T-helper 1 cell treated with Interleukin-12 subunit alpha and Interleukin-12 subunit beta and Interleukin-4 antibody, amounts not matched to agents 30 μg/mL and 1 μg/mL, for 36 hours (primary cell): ENCODE data around the gene METRNL.

Experiments used
- H3K27ac Mint-ChIP-seq: one replicate; pipeline ENCODE4 v1.8.0; 2021; ENCODE audit warnings: mild to moderate bottlenecking, mixed read lengths
- H3K27me3 Mint-ChIP-seq: one replicate; pipeline ENCODE4 v1.8.0; 2021; ENCODE audit warnings: low read depth, mixed read lengths
- H3K36me3 Mint-ChIP-seq: one replicate; pipeline ENCODE4 v1.8.0; 2021; ENCODE audit warnings: low read depth, mixed read lengths
- H3K4me1 Mint-ChIP-seq: one replicate; pipeline ENCODE4 v1.8.0; 2021; ENCODE audit warnings: low read depth, mixed read lengths
- H3K4me3 Mint-ChIP-seq: one replicate; pipeline ENCODE4 v1.8.0; 2021; ENCODE audit warnings: mild to moderate bottlenecking, moderate library complexity, mixed read lengths
- H3K9me3 Mint-ChIP-seq: one replicate; pipeline ENCODE4 v1.8.0; 2021; ENCODE audit warnings: mixed read lengths

The METRNL gene

DNA sequence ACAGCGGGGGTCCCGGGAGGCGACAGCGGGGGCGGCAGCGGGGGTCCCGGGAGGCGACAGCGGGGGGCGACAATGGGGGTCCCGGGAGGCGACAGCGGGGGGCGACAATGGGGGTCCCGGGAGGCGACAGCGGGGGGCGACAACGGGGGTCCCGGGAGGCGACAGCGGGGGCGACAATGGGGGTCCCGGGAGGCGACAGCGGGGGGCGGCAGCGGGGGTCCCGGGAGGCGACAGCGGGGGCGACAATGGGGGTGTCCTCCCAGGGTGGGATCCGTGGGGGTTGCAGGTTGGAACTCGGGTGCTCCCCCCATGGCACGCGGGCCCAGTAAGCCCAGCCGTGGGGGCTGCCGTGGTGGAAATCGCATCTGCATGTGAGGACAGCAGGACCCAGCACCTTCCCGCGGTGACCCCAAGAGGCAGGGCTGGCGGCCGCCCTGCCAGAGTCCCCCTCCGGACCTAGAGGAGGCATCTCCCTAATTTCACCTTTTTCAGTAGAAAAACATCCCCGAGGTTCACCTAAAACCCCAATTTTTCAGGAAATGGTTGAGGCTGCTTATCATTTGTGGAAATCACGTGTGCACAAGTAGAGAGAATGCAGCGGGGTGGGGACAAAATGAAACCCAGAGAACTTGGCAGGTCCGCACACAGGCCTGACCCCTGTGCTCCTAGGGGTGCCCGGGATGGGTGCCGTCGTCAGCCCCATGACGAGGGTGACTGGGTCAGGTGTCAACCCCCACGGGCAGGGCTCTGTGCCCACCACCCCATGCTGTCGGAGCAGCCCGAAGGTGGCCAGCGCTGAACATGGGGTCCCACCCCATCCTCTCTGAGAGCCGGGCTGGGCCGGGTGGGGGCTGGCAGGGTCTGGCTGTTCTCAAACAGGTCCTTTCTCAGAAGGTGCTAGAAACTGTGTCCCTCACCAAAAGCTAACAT is 10.5 kb upstream of the METRNL start:
- peak overlapping the region; percentile 21 for H3K4me3 Mint-ChIP-seq
- H3K27ac Mint-ChIP-seq, result no peak overlapping the region
- no peaks in the 10 kb centered on the region for H3K36me3 Mint-ChIP-seq
- H3K4me1 Mint-ChIP-seq, result peaks cover 25% of the 10 kb centered on the region
- H3K9me3 Mint-ChIP-seq, result no peaks in the 10 kb centered on the region
- H3K27me3 Mint-ChIP-seq, result peaks cover 9% of the 10 kb centered on the region

DNA sequence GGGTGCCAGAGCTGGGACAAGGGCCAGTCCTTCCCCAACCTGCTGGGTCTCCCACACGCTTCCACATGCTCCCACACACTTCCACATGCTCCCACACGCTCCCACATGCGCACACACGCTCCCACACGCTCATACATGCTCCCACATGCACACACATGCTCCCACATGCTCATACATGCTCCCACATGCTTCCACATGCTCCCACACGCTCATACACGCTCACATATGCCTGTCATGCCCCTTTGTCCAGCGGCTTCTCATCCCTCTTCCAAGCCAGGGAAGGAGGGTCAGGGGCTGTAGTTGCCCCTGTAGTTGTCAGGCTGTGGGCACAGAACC is 9.9 kb upstream of the METRNL start:
- Mint-ChIP-seq H3K4me3 (no peak overlapping the region), H3K27ac (peak overlapping the region; percentile 4), H3K9me3 (no peaks in the 10 kb centered on the region), H3K36me3 (no peaks in the 10 kb centered on the region), H3K4me1 (peaks cover 25% of the 10 kb centered on the region), H3K27me3 (peaks cover 9% of the 10 kb centered on the region)

DNA sequence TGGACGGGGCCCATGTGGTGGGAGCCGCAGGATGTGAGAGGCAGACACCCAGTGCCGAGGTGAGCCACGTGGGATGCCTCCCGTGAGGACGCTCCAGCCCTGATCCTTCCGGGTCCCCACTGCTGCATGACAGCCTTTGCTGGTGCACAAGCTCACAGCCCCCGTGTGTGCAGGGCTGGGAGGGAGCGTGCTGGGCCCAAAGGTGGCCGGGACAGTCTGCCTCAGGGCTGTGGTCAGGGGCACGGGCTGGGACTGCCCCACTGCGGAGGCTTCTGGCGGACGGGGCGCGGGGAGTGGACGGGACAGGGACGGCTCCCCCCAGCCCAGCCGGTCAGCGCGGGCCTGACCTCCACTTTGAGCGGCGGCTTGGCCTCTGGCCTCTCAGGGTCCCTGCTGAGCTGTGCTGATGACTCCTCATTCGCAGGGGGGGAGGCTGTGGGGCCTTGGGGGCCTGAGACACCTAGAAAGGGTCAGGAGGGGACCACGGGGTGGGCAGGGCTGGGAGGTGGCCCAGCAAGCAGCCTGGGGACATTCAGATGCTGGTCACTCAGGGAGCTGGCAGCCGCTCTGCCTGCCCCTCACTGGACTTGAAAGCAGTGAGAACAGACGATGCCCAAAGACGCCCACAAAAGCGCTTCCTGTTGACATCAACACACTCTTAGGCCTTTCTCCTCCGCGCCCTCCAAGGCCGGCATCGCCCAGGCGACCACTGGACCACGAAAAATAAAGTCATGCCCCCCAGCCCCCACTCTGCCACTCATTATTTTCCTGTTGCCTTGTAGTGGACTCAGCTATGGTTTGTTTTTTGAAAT is 9.3 kb upstream of the METRNL start:
- Mint-ChIP-seq H3K36me3 (no peaks in the 10 kb centered on the region), H3K9me3 (no peaks in the 10 kb centered on the region), H3K4me3 (no peak overlapping the region), H3K27ac (no peak overlapping the region), H3K4me1 (peaks cover 25% of the 10 kb centered on the region), H3K27me3 (peaks cover 9% of the 10 kb centered on the region)

- H3K36me3 Mint-ChIP-seq, result no peaks in the 10 kb centered on the region
- H3K4me3 Mint-ChIP-seq, result no peak overlapping the region
- H3K4me1 Mint-ChIP-seq, result peaks cover 25% of the 10 kb centered on the region
- H3K9me3 Mint-ChIP-seq, result no peaks in the 10 kb centered on the region
- no peak overlapping the region for H3K27ac Mint-ChIP-seq
- H3K27me3 Mint-ChIP-seq, result peaks cover 9% of the 10 kb centered on the region
Measured at GRCh38 chr17:83070800-83071341, 8.5 kb upstream of the METRNL start.

GRCh38 chr17:83071365-83071764 is 8.0 kb upstream of the METRNL start:
- Mint-ChIP-seq H3K27ac (no peak overlapping the region), H3K4me1 (peaks cover 25% of the 10 kb centered on the region), H3K27me3 (peaks cover 9% of the 10 kb centered on the region), H3K9me3 (no peaks in the 10 kb centered on the region), H3K36me3 (no peaks in the 10 kb centered on the region), H3K4me3 (no peak overlapping the region)

- H3K4me3 Mint-ChIP-seq, result peak overlapping the region; percentile 39
- H3K9me3 Mint-ChIP-seq, result no peaks in the 10 kb centered on the region
- no peaks in the 10 kb centered on the region for H3K36me3 Mint-ChIP-seq
- peak overlapping the region; percentile 62 for H3K27ac Mint-ChIP-seq
- peaks cover 25% of the 10 kb centered on the region for H3K4me1 Mint-ChIP-seq
- peaks cover 15% of the 10 kb centered on the region for H3K27me3 Mint-ChIP-seq
Measured at GRCh38 chr17:83071966-83072562, 7.3 kb upstream of the METRNL start.

DNA sequence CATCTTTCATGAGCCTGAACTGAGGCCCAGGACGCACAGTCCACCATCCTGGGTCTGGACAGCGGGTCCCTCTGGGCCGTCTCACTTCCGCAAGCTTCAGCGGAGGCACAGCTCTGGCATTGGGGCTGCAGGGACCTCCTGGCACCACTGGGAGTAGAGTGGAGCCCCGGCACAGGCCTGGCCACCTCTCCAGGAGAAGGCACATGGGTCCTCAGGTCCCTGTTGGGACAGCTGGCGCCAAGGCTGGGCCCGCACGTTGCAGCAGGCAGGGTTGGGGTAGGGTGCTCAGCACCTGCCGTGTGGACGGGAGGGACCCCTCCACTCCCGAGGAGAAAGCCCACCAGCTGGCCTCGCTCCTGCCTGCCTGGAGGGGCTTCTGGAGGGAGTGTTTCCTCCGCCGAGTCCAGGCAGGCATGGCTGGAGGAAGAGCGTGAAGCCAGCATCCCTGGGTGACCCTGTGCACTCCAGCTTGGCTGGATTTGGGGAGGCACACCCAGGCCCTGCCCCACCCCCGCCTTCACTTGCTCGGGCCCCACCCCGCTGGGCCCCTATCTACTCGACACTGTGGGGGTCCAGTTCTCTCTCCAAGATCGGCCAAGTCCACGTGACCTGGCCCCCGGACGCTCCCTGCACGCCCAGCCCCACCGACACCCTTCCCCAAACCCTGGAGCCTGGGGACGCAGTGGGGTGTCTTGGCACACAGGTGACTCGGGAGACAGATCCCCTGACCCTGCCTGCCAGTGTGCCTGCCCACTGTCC is 6.6 kb upstream of the METRNL start:
- H3K9me3 Mint-ChIP-seq, result no peaks in the 10 kb centered on the region
- peaks cover 25% of the 10 kb centered on the region for H3K4me1 Mint-ChIP-seq
- H3K4me3 Mint-ChIP-seq, result no peak overlapping the region
- peaks cover 22% of the 10 kb centered on the region for H3K27me3 Mint-ChIP-seq
- H3K27ac Mint-ChIP-seq, result no peak overlapping the region
- H3K36me3 Mint-ChIP-seq, result no peaks in the 10 kb centered on the region

DNA sequence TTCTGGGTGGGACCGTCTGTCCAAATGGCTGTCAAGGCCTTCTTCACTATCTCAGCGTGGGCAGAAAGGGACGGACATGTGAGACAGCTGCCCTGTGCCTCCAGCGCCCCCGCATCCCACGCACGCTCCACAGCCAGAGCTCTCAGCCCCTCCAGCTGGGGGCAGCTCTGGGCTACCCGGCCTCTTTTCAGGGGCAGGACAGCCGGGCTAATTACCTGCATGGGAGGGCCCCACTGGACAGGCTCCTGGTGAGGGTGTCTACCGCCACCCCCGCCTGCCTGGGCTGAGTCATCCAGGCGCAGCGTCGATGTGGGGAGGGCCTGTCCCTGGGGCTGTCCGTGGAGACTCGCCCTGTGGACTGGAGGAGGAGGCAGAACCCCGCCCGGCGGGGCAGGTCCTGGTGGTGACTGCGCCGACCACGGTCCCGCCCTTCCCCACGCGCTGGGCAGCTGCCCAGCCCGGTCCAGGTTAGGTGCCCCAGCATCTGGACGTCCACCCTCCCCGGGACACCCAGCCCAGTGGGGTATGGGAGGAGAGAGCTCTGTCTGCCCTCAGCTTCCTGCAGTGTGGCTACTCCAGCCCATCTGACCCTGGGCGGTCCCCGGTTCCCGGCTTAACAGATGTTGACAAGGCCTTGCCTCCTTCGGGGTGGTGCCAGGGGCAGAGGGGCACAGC is 5.9 kb upstream of the METRNL start:
- no peaks in the 10 kb centered on the region for H3K9me3 Mint-ChIP-seq
- H3K36me3 Mint-ChIP-seq, result no peaks in the 10 kb centered on the region

DNA sequence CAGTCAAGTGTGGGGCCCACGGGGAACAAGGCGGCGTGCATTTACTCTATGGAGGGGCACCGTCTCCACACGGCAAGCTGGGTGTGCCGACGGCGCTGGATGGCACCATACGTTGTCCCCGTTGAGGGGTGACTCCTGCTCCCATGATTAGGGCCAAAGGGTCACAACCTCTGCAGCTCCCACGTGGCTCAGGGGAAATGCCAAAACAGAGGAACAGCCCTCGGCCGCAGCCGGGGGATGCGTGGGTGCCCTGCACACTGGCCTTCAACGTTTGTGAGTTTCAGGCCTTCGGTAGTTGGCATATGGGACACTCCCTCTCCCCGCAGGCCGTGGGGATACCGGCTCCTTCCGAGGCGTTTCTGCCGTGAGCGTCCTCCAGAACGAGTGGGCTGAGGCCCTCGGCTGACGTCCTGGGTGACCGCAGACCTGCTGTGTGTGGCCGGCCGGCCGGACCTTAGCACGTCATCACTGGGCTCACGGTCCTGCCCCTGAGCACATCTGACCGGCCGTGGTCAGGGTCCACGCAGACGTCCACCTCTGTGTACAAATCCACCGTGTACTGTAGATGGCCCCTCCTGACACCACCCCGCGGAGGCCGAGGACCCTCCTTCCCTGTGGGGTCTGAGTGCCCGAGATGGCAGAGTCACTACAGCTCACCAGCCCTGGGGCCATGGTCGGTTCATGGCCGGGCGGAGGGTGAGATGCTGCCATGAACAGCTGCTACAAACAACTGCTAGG is 4.8 kb upstream of the METRNL start:
- peaks cover 18% of the 10 kb centered on the region for H3K4me1 Mint-ChIP-seq
- peaks cover 24% of the 10 kb centered on the region for H3K27me3 Mint-ChIP-seq
- H3K36me3 Mint-ChIP-seq, result no peaks in the 10 kb centered on the region
- H3K9me3 Mint-ChIP-seq, result no peaks in the 10 kb centered on the region
- no peak overlapping the region for H3K27ac Mint-ChIP-seq
- no peak overlapping the region for H3K4me3 Mint-ChIP-seq

More for the DNA sequence above, 5.9 kb upstream of the METRNL start:
- Mint-ChIP-seq H3K27ac (no peak overlapping the region), H3K27me3 (peaks cover 27% of the 10 kb centered on the region), H3K4me3 (no peak overlapping the region), H3K4me1 (peaks cover 25% of the 10 kb centered on the region)

GRCh38 chr17:83075270-83075880 is 4.0 kb upstream of the METRNL start:
- H3K27ac Mint-ChIP-seq, result no peak overlapping the region
- no peaks in the 10 kb centered on the region for H3K36me3 Mint-ChIP-seq
- H3K9me3 Mint-ChIP-seq, result no peaks in the 10 kb centered on the region
- H3K4me1 Mint-ChIP-seq, result peaks cover 15% of the 10 kb centered on the region
- peaks cover 23% of the 10 kb centered on the region for H3K27me3 Mint-ChIP-seq
- H3K4me3 Mint-ChIP-seq, result no peak overlapping the region

DNA sequence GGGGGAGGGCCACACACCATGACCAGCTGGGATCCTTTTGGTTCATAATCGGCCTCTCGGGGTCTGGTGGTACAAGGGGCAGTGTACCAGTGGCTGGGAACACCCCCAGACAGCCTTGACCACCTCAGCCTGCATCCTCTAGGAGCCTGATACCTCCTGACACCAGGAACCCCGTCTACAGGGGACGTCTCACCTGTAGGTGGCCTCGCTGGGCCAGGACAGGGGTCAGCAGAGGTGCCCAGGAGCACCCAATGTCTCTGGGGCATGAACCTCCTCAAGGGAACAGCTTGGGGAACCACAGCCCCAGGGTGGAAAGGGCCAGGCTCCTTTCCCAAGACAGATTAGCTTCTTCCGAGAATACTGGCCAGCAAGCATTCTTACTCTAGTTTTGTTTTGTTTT is 2.5 kb upstream of the METRNL start:
- H3K27me3 Mint-ChIP-seq, result peaks cover 21% of the 10 kb centered on the region

GRCh38 chr17:83077411-83077810 is 2.0 kb upstream of the METRNL start:
- H3K36me3 Mint-ChIP-seq, result peaks cover 2% of the 10 kb centered on the region
- H3K4me3 Mint-ChIP-seq, result no peak overlapping the region

More for the DNA sequence above, 2.5 kb upstream of the METRNL start:
- Mint-ChIP-seq H3K27ac (no peak overlapping the region), H3K4me3 (peak overlapping the region; percentile 26), H3K9me3 (no peaks in the 10 kb centered on the region), H3K36me3 (peaks cover 2% of the 10 kb centered on the region), H3K4me1 (peaks cover 6% of the 10 kb centered on the region)

DNA sequence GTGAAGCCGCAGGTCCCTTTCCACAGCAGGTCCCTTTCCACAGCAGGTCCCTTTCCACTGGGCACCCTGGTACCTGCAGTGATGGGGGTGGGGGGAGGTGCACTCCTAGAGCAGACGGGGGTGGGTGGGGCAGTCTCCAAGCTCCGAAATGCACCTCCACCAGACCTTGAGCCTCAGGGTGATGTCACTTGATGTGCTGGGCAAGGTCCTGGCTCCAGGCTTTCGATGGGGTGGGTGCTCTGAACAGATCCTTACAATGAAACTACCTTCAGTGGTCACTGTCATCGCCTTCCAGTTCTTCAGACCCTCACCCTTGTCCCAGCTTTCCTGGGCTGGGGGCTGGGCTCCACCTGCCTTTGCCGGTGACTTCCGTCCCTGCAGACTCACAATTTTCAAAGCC is 1.5 kb upstream of the METRNL start:
- Mint-ChIP-seq H3K27ac (peak overlapping the region; percentile 31), H3K36me3 (peaks cover 2% of the 10 kb centered on the region), H3K9me3 (no peaks in the 10 kb centered on the region), H3K4me1 (peaks cover 9% of the 10 kb centered on the region), H3K27me3 (peaks cover 24% of the 10 kb centered on the region), H3K4me3 (peak overlapping the region; percentile 34)

More at GRCh38 chr17:83077411-83077810, 2.0 kb upstream of the METRNL start:
- H3K27me3 Mint-ChIP-seq, result peaks cover 22% of the 10 kb centered on the region
- H3K27ac Mint-ChIP-seq, result no peak overlapping the region
- H3K9me3 Mint-ChIP-seq, result no peaks in the 10 kb centered on the region
- peaks cover 5% of the 10 kb centered on the region for H3K4me1 Mint-ChIP-seq
